GM23248 (cell line): Measurements from ENCODE around the gene NOS1AP.

ENCODE experiments used
- EZH2 ChIP-seq: fragments of 200-600 bp; sonication (generic); IDR thresholded peaks from 2 replicates; pipeline ENCODE4 v1.6.1; 2018; ENCODE audit warnings: antibody characterized with exemption, mild to moderate bottlenecking; ENCODE audit not compliant: insufficient read depth, poor library complexity, severe bottlenecking
- EZH2phosphoT487 ChIP-seq: fragments of 200-600 bp; sonication (generic); IDR thresholded peaks from 2 replicates; pipeline ENCODE4 v1.6.1; 2018; ENCODE audit warnings: antibody characterized with exemption, moderate library complexity, mild to moderate bottlenecking, low read depth; ENCODE audit not compliant: insufficient read depth

DNA sequence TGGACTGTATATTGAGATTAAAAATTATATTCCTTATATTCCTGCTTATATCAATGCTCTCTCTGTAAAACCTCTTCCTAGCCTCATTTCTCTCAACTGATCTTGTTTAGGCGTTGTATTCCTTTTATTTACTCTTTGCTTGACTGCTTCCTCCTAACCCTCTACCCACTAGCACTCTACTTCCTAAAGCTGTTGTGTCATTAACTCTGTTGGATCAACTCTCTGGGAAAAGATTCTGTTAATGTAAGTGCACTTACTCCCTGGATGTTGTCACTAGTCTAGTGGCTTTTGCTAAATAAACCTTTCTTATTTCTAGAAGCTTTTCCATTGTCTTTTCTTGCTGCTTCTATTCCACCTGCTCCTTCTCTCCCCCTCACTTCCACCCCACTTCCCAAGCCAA is 300.7 kb downstream of the NOS1AP start:
- TF ChIP-seq EZH2 (no peak), EZH2phosphoT487 (no peak)
